ENCODE data around the gene RGS7.

- TF ChIP-seq EZH2 (IDR thresholded peaks at IDR 0.05; ENCODE audit: insufficient read depth, poor library complexity, severe bottlenecking) (no peak), EZH2phosphoT487 (IDR thresholded peaks at IDR 0.05; ENCODE audit: insufficient read depth, low read depth) (no peak)
Observed at GRCh38 chr1:241270016-241270415, 87.0 kb downstream of the RGS7 start.

Measured in GM23248 (cell line).